HCT116 (cell line): ENCODE data around the gene SNX22. TPM values are rescaled to one million over a fixed set of nuclear protein-coding genes. Genes with fewer than 3 reads are reported as not detected.

ENCODE experiments used
- ATAC-seq: fragments of 200-7000 bp; cut with Tn5 transposase; 2 replicates; pipeline ENCODE4 v1.9.1; 2020; ENCODE audit warnings: mild to moderate bottlenecking, moderate library complexity
- BruUV-seq: library from RNA; stranded (reverse); fragments of 400-500 nt; replicated peaks from 2 replicates; lab custom pipeline; 2021; lab: Mats Ljungman, UMichigan
- CTCF ChIA-PET: fragments of 300-600 bp; sonication (Branson Sonifier 250); formaldehyde crosslinking; loops from one replicate; lab custom pipeline; 2021; ENCODE audit warnings: antibody characterized with exemption; lab: Charles Lee
- POLR2A ChIA-PET: fragments of 300-600, 350-600 bp; sonication (Branson Sonifier 250); formaldehyde crosslinking; loops from one replicate; lab custom pipeline; 2021; ENCODE audit warnings: antibody characterized with exemption; lab: Charles Lee
- RAD21 ChIA-PET, 2 experiments: fragments of 300-600 bp; sonication (Branson Sonifier 250); formaldehyde crosslinking; loops; one replicate each; lab custom pipeline; 2023; ENCODE audit warnings: low total read pairs in 2 of 2; ENCODE audit not compliant: uncharacterized antibody in 2 of 2, unreplicated experiment in 2 of 2, low non-redundant PET in 1 of 2; lab: Charles Lee
- DNase-seq: peaks from one replicate; pipeline ENCODE4 v3.0.0-alpha.2; 2010; ENCODE audit warnings: low read depth, low spot score
- H2AFZ ChIP-seq: fragments of 200-600 bp; shearing (Covaris generic), sonication (generic); 2 replicates; pipeline ENCODE4 v1.6.1; 2017; ENCODE audit warnings: low read depth, mixed run types, mixed read lengths, antibody characterized with exemption, low read length; ENCODE audit not compliant: poor library complexity, severe bottlenecking
- H3K27ac ChIP-seq: 2 replicates; pipeline ENCODE4 v1.5.1; 2012; ENCODE audit warnings: low read depth, low read length
- H3K27me3 ChIP-seq: fragments of 200-600 bp; sonication (generic); 2 replicates; pipeline ENCODE4 v1.6.1; 2016; ENCODE audit warnings: mixed run types, low read length, mixed read lengths; ENCODE audit not compliant: insufficient read depth
- H3K36me3 ChIP-seq, 2 experiments: fragments of 200-500 bp in 1 of 2; fragments of 200-600 bp in 1 of 2; sonication (Bioruptor generic) in 1 of 2; sonication (generic) in 1 of 2; 2 replicates each; pipeline versions ENCODE4 v1.5.1 to v1.6.1; 2014 to 2016; ENCODE audit warnings: low read length in 2 of 2, inconsistent platforms in 1 of 2, mixed read lengths in 1 of 2, mixed run types in 1 of 2; ENCODE audit not compliant: insufficient read depth in 2 of 2, control insufficient read depth in 1 of 2
- H3K4me1 ChIP-seq, 2 experiments: fragments of 200-600 bp in 1 of 2; sonication (generic) in 1 of 2; 2 replicates each; pipeline versions ENCODE4 v1.5.1 to v1.6.1; 2012 to 2017; ENCODE audit warnings: low read length in 2 of 2, inconsistent platforms in 1 of 2, mild to moderate bottlenecking in 1 of 2, mixed read lengths in 1 of 2, mixed run types in 1 of 2, moderate library complexity in 1 of 2; ENCODE audit not compliant: insufficient read depth in 2 of 2, control insufficient read depth in 1 of 2
- H3K4me2 ChIP-seq: fragments of 200-600 bp; sonication (generic); 2 replicates; pipeline ENCODE4 v1.6.1; 2017; ENCODE audit warnings: mixed run types, low read length, mixed read lengths
- H3K4me3 ChIP-seq, 2 experiments: fragments of 200-600 bp in 1 of 2; sonication (generic) in 1 of 2; replicated peaks in 1 of 2; 2 replicates each; pipeline ENCODE4 v1.5.1; 2011 to 2016; ENCODE audit warnings: low read length in 2 of 2, control low read depth in 1 of 2, low read depth in 1 of 2, mild to moderate bottlenecking in 1 of 2, mixed read lengths in 1 of 2, mixed run types in 1 of 2
- H3K79me2 ChIP-seq: fragments of 200-600 bp; sonication (generic); 2 replicates; pipeline ENCODE4 v1.6.1; 2017; ENCODE audit warnings: mild to moderate bottlenecking, mixed run types, low read length, moderate library complexity, mixed read lengths; ENCODE audit not compliant: insufficient read depth
- H3K9ac ChIP-seq: fragments of 200-600 bp; sonication (generic); 2 replicates; pipeline ENCODE4 v1.6.1; 2016; ENCODE audit warnings: low read length, mixed read lengths
- H3K9me2 ChIP-seq: fragments of 200-600 bp; sonication (generic), shearing (Covaris generic); 2 replicates; pipeline ENCODE4 v1.6.1; 2017; ENCODE audit warnings: mixed run types, mild to moderate bottlenecking, moderate library complexity; ENCODE audit not compliant: insufficient read depth
- H3K9me3 ChIP-seq, 2 experiments: fragments of 200-500 bp in 1 of 2; fragments of 200-600 bp in 1 of 2; sonication (Bioruptor generic) in 1 of 2; sonication (generic) in 1 of 2; 2 replicates each; pipeline ENCODE4 v1.6.1; 2014 to 2017; ENCODE audit warnings: low read length in 2 of 2, mixed read lengths in 2 of 2, inconsistent platforms in 1 of 2, low read depth in 1 of 2, mild to moderate bottlenecking in 1 of 2, mixed run types in 1 of 2, moderate library complexity in 1 of 2; ENCODE audit not compliant: control insufficient read depth in 1 of 2, insufficient read depth in 1 of 2
- H4K20me1 ChIP-seq: fragments of 200-600 bp; sonication (generic), shearing (Covaris generic); 2 replicates; pipeline ENCODE4 v1.6.1; 2017; ENCODE audit warnings: mixed run types, mild to moderate bottlenecking, moderate library complexity; ENCODE audit not compliant: insufficient read depth
- ZFX ChIP-seq: fragments of 450-650 bp; IDR thresholded peaks from 2 replicates; pipeline ENCODE4 v1.6.1; 2017
- intact Hi-C: fragments of 100-400 bp; cut with micrococcal nuclease; formaldehyde crosslinking; loops from 2 replicates; pipeline ENCODE4 v1.10.0; 2022
- total RNA-seq: library from RNA; stranded (reverse); gene quantifications from one replicate; pipeline ENCODE4 v1.2.1, GENCODE V29; 2021; ENCODE audit not compliant: unreplicated experiment

Gene SNX22
- total RNA-seq, 1 experiment from 2014 or later: 6.3 TPM

DNA sequence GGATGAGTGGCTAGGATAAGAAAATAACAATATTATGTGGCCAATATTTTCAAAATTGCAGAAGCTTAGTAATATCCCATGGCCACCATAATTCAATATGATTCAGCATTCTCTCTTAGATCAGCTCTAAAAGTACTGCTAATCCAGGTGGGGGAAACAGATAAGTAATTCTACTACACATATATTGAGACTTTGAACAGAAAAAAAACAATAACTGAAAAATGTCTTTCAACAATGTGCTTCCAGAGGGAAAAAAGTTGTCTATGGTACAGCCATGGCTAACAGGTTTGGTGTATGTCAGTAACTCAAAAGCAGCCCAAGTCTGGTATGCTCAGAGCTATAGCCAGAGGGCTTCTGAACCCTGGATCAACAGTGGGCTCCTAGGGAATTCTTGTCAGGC, 53.7 kb downstream of the SNX22 start:
- no peak for TF ChIP-seq ZFX
- H3K4me3 ChIP-seq: no peak overlapping the region
- H3K9me2 ChIP-seq: no peaks in the 10 kb centered on the region
- intact Hi-C loops: no loop called here
- peaks cover 0 to 5% of the 10 kb centered on the region in 2 experiments; a peak in 1 of 4 replicates for H3K4me1 ChIP-seq
- no peaks in the 10 kb centered on the region for H4K20me1 ChIP-seq
- ChIA-PET POLR2A (no interaction called here), RAD21 (no interaction called here), CTCF (no interaction called here)
- no peaks in the 10 kb centered on the region for H3K27me3 ChIP-seq
- ATAC-seq (no peak), DNase-seq (no peak)
- peaks cover 0 to 6% of the 10 kb centered on the region in 2 experiments; a peak in 2 of 4 replicates for H3K36me3 ChIP-seq
- H3K79me2 ChIP-seq: 0 out of 2 replicates have a peak, but pooled peaks cover 2% of the 10 kb centered on the region
- H3K27ac ChIP-seq: no peak overlapping the region
- H3K9me3 ChIP-seq: no peaks in the 10 kb centered on the region
- H3K4me2 ChIP-seq: no peak overlapping the region
- H3K9ac ChIP-seq: no peak overlapping the region
- H2AFZ ChIP-seq: no peak overlapping the region
- no TSS peak for BruUV-seq

Other genes starting within 250 kb of the SNX22 start
- 4.8 TPM for gene DAPK2, start 105.2 kb upstream of the SNX22 start, total RNA-seq
- gene CIAO2A, start 57.9 kb upstream of the SNX22 start, total RNA-seq: 69.3 TPM
- 91.9 TPM for gene SNX1, start 55.7 kb upstream of the SNX22 start, total RNA-seq
- 453 TPM for gene PPIB, start 11.3 kb downstream of the SNX22 start, total RNA-seq
- 21.1 TPM for gene CSNK1G1, start 204.4 kb downstream of the SNX22 start, total RNA-seq
- 93.5 TPM for gene PCLAF, start 229.7 kb downstream of the SNX22 start, total RNA-seq
- 18.3 TPM for gene TRIP4, start 236.1 kb downstream of the SNX22 start, total RNA-seq